ENCODE measurements around the gene SOAT2.

The SOAT2 gene

DNA sequence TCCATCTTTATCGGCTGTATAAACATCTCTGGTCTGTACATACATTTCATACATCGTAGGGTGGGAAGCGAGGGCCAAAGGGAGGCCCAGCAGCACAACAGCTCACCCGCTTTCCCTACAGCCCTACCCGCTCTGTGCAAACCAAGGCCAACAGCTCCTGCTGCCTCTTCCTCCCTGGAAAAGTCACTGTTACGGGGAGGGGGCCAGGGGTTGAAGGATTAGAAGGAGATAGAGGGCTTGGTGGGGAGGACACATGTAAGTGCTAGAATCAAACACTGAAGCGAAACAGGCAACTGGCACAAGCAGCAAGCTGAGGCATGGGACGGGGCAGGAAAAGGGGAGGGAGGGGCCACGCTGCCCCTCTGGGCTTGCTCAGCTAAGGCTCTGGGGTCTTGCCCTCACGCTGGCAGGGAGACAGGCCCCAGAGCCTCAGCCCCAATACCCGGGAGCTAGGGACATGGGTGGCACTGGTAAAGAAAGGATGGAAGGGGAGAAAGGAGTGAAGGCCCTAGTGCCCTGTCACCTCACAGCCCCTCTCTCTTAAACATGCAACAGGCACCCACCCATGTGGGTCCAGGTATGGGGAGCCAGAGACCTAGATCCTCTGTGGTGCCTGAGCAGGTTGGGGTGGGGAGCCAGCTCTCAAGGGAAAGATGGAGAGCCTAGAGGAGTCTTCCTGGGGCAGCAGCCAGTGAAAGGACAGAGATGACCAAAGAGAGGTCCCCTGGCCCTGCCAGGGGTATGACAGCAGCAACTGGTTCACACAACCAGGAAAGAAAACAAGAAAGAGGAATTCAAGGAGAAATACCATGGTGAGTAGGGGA lies 38.5 kb upstream of the SOAT2 start:
- DNase-seq: no peak

DNA sequence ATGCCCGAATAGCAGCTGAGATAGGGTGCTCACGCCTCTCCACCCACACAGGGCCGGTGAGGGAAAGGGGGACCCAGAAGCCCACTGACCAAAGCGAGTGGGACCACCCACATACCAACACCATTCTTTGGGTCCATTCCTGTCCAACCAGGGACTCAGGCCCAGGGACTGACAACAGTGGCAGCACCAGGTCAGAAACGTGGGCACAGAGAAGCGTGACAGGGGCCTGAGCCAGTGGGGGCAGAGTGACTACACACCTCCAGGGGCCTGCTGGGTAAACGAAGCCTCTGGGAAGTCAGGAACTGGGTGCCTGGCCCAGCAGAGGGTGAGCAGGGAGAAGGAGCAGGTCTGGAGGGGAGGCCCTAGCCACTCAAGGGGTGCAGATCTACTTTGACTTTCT lies 37.8 kb upstream of the SOAT2 start:
- no peak for DNase-seq

DNA sequence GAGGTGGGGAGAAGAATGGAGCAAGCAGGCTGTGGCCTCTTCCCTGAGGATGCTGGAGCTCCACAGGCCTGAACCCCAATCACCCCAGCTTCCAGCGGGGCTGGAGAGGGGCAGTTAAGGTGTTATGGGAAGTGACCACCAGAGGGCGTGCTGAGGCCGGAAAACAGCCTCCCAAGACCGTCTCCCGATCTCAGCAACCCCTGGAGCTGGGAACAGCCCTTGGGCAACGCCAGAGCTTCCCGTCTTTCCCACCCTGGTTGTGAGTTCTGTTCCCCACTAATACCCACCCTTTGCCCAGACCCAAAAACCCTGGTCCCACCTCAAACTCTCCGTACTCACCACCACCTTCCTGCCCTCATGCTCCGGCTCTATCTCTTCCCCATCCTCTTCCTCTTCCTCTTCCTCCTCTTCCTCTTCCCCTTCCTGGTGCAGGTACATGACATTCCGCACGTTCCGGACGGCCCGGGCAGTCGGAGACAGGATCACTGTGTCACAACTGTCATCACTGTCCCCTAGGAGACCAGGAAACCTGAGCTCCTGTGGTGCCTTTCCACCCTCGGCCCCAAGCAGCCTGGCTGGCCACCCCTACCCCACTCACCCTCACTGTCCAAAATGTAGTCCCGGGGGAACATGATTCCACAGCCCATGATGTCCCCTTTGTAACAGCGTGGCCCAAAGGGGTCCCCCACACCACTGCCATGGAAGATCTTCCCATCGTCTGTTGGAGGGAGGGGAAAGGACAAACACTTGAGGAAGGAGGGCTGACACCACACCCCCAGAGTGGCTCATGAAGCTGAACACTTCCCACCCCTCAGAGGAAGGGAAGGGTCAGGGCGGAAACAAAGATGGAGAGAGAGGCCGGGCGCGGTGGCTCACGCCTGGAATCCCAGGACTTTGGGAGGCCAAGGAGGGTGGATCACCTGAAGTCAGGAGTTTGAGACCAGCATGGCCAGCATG lies 37.0 kb upstream of the SOAT2 start:
- DNase-seq: peak in 44 of 56 donors; percentile 19 to 78 (median 56)

DNA sequence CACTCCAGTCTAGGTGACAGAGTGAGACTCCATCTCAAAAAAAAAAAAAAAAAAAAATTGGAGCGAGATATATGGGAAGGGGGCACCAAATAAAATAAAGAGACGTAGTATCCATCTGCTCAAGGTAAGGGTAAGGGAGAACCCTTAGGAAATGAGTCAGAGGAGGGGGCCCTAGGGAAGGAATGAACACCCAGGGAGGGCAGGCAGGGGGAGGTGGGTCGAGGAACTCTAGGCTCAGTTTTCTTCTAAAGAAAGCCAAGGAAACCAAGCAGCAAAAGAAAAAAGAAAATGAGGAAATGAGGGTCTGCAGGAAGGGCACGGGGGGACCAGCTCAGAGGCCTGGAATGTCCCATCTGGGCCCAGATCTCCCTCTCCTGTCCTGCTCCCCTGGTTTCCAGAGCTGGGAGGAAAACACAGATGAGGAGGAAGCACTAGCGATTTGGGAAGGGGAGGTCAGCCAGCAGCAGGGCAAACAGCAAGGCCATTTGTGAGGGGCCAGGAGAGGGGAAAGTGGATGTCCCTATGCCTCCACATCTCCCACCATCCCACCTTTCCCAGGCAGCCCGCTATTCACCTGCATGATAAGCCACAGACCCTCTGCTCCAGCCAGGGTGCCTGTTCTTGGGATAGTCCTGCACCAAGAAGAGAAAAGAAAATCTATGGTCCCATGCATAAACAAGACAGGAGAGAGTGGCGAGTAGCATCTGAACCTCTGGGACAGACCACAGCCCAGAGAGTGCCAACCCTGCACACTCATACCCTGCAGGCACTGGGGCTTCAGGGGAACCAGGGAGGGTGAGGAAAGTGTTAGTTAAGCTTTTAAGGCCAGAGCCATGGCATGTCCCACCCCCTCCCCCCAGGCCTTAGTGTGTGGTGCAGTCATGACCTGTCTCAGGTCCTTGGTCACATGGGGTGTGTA lies 36.0 kb upstream of the SOAT2 start:
- no peak for DNase-seq

DNA sequence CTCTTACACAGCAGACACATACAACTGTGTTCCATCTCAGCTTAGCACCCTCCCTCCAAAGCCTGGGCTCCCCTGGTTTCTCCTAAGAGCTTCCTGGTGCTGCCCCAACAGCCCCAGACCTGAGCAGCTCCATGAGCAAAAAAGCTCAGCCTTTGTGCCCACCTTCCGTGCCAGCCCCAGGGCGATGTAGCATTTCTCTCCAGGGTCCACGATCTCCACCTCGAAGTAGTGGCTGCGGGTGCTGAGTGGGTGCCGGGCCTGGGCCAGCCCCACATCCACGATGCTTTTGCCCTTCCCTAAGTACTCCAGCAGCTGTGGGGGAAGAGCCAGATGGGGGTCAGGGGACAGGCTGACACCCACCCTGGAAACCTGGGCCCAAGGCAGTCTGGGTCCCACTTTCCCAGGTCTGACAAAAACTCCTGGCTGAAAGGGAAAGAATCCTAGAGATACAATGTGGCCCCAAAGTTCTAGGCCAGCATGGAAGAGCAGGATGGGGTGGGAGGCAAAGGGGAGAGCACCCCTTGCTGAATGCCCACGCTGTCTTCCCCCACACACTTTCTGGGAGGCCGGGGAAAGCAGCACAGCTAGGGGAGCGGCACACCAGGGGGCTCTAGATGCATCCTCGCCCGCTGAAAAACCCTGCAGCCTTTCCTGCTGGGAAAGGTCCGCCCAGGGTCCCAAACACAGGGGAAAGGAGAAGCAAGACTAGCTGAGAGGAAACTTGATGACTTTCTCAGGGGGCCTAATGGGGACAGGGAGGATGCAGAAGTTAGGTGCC lies 35.1 kb upstream of the SOAT2 start:
- no peak for DNase-seq

DNA sequence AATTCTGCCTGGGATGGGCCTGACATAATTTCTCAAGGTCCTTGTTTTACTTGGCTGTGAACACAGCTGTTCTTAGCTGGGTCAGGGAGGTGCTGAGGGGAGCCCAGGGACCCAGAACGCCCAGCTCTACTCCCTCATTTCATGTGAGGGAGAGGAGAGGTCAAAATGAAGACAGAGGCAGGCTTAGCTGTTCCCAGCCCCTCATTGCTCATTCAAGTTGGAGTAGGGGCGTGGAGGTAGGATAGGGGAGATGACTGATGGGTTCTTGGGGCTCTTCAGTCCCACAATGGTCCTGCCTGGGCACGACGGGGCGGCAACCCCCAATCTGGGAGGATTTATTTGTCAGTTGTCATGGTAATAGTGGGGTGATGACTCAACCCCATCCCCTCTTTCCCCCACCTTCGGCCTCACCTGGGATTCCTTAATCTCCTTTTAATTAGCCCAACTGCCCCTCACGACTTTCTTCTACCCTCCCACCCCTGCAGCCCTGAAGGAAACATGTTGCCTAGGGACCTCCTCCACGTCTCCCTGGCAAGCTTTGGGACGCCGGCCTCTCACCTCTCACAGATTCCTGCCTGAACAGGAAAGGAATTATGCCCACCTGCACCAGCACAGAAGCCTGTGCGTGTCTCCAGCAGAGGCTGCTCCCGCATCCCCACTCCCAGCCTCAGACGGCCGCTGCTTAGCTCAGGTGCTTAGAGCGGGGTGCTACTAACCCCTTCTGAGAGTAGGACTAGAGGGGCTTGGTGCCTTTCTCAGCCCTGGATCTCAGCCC lies 34.3 kb upstream of the SOAT2 start:
- no peak for DNase-seq

DNA sequence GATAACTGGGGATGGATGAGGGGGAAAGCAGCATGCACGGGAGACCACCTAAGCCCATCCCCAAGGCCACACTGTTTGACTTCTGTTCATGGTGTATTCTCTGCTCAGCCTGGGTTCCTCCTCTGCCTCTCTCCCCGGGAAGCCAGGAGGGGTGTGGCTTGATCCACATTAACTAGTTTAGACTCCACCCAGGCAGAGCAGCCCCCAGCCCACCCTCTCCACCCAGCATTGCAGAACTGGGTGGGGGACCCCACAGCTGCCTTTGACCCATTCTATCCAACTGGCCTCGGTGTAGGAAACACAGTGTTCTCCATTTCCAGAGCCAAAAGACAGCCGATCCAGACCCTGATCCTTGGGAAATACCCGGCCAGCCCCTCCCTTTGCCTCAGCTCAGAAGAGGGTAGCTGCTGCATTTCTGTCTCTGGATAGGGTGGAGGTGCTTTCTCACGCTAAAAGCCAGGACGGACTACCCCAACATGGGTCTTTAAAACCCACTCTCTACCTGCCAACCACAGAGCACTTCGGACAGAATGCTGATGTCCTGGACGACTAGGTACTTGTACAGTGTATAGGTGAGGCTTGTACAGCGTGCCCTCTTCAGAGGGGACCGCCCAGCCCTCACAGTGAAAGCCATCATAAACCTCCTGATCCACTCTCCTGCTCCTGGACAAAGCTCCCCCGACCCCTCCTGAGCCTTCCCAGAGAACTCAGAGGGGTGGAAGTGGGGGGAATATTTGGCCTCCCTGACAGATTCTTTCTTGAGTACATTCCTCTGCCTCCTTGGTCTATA lies 33.5 kb upstream of the SOAT2 start:
- no peak for DNase-seq

DNA sequence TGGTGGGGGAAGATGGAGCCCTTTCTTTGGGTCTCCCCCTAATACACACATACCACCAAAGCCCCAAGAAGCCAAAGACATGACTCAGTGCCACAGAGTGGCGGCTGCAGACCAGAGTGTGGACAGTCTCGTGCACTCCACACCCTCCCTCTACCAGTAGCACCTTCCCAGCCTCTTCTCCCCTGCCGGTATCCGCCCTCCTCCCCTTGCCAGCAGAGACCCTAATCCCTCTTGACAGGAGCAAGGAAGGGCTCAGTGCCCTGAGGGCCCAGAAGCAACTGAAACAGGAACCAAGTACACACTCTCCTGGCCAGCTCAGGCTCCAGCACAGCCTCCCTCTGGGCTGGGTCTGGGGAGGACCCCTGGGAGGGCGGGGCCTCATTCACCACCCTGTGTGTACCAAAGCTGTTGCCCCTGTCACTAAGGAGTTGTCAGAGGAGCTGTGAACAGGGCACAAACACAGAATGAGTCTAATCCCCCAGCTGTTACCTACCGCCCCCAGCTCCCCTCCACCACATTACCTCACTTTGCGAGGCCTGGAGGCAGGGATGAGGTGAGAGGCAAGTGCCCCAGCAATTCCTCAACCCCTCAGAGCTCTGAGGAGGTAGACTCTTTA lies 32.3 kb upstream of the SOAT2 start:
- DNase-seq: no peak

DNA sequence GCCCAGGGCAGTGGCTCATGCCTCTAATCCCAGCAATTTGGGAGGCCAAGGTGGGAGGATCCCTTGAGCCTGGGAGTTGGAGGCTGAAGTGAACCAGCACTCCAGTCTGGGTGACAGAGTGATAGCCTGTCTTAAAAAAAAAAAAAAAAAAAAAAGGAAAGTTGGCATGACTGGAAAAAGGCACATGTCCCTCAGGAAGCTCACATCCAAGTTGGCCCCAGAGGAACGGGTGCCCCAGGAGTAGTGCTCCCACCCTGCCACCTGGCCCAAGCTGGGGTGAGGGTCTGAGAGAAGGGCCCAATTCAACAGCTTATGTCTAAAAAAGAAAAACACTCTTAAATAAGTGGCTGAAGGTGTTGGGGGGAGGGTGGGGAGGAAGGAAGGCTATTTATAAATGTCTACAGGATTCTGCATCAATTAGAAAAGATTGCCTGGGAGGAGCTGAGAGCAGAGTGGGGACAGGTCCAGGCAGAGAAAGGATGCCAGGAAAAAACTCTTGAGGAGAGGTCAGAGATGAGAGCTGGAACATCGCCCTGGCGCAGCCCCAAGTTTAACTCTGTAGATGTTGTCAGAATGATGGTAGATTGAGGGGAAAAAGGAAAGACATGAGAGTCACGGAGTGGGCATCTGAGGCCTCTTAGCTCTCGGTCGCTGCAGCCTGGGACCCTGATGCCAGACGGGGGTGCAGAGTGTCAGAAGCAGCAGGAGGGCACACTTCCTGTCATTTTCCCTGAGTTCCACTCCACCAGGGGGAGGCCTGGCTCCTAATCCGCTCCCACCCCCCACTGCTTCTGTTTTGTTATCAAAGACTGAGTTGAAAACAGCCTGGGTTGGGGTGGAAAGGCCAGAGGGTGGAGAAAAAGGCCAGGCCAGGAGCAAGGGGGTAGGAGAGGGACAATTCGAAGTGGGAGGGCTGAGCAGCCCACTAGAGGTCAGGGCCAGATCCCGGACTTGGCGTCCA lies 31.4 kb upstream of the SOAT2 start:
- no peak for DNase-seq

DNA sequence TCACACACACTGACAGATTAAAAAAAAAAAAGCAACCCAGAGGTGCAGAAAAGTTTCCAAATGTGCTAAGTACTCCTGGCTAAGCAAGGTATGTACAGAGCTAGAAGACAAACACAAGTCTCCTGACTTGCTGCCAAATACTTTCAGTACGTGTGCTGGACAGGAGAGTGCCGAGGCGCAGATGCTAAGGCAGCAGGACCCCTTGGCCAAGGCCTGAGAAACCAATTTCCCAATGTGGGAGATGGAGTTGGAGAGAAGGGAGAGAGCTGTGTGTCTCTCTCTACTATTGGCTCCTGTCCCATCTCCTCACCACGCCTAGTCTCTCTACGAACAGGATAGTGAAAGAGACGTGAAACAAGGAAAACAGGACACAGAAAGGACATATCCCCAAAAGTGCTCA lies 29.4 kb upstream of the SOAT2 start:
- DNase-seq: no peak

DNA sequence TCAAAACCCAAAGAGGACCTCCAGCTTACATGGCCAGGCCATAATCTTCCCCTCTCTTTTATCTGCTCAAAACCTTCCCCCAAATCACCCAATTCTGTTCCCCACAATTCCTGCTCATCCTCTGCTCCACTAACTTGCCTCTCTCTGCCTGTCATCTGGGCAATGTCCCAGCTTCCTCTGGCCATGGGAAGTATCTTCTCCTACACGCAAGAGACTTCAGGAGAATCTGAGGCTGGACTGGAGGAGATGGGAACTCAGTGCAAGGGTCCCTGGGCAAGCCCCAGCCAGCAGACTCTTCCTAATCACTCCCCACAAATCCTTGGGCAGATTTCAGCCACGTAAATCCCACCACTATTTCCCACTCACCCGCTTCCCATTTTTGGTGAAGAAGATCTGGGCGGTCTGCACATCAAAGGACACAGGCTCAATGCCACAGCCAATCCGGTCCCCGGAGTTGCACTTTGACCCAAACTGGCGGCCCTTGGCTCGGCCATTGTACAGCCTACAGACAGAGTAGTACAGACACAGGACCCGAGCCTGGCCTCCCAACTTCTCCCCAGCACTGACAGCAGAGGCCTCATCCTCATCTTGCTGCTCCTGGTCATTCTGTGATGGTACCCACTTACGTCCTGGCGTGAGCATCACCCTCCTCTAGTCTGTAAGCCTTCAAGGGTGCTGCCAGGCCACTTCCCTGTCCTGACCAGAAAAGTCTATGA lies 28.8 kb upstream of the SOAT2 start:
- DNase-seq: no peak

DNA sequence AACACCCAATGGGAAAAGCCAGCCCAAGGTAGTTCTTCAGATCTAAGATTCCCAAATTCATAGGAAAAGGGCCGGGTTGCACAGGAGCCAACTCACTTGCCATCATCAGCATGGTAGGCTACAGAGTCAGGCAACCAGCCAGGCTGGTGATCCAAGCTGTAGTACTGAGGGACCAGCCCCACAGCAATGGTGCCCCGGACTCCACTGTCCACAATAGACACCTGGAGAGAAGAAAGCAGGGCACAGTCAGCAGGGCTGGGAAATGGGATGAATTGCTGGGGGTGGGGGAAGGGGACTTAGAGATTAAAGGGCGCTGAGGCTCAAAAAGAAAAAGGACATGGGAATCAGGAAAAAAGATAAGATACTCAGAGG lies 28.3 kb upstream of the SOAT2 start:
- no peak for DNase-seq

DNA sequence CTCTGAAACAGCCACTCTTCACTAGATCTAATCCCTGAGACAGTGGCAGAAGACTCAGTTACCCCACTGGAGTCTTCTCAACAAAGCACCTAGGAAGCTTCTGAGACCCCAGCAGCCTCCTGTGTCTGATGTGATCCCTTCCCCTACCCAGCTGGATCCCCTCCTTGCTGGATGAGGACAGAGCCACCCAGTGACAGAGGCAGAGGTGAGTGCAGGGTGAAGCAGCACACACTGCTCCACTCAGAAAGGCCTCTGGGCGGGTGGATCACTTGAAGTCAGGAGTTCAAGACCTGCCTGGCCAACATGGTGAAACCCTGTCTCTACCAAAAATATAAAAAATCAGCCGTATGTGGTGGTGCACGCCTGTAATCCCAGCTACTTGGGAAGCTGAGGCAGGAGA lies 26.8 kb upstream of the SOAT2 start:
- no peak for DNase-seq

DNA sequence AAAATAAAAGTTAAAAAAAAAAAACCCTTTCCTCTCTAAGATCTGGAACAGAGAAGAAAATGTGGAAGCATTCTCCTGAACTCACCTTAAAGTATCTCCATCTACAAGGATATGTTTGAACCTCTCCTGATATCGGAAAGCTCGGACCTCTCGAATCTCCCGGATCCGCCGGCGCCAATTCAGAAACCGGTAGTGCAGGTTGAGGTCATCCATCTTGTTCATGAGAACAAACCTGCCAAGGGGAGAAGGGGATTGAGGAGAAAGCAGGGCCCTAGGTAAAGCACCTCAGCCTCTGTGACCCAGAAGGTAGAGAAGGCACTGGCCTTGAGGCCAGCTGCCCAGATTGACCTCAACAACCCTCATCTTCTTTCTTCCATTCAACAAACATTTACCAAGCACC lies 26.3 kb upstream of the SOAT2 start:
- no peak for DNase-seq

DNA sequence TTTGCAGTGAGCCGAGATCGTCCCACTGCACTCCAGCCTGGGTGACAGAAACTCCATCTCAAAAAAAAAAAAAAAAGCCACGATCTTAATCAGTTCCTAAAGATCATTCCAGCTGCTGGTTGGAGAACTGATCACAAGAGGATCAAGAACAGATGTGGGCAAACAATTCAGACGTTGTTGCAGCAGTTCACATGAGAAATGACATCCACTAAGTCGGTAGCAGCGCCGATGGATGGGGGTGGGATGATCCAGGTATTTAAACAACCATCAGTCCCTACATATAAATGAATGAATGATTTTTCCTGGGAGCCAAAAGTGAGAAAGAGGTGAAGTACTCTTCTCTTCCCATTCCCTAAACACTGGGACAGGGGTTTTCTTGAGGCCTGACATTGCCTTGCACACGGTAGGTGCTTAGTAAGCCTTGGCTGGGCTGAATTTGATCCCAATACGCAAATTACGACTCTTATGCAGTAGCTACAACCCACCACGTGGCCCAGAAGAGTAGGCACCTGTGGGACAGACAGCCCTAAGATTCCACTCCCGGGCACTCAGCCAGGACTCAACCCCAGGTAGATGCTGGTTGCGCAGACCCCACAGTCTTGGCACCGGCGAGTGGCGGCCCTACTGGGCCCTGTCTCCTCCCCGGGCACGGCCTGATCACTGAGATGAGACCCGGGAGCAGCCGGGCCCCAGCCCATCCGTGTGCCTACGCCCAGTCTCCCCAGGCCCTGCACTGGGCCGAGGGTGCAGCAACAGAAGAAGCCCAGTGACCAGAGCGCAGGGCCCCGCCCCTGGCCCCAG lies 24.7 kb upstream of the SOAT2 start:
- peak in 6 of 56 donors; percentile 49 to 88 (median 66) for DNase-seq
